PFSK-1 (cell line): ENCODE data around the gene CFAP299.

ENCODE experiments used
- POLR2AphosphoS5 ChIP-seq: IDR thresholded peaks from 2 replicates; pipeline ENCODE4 v1.6.1; 2012; ENCODE audit warnings: low read depth, mild to moderate bottlenecking, control low read depth, low read length, moderate library complexity
- SIN3A ChIP-seq: IDR thresholded peaks from 2 replicates; pipeline ENCODE4 v1.6.1; 2012; ENCODE audit warnings: mild to moderate bottlenecking, low read length, moderate library complexity, borderline replicate concordance; ENCODE audit not compliant: insufficient read depth
- TAF1 ChIP-seq: IDR thresholded peaks from 2 replicates; pipeline ENCODE4 v1.6.1; 2012; ENCODE audit warnings: low read length, control low read depth, borderline replicate concordance; ENCODE audit not compliant: insufficient read depth

GRCh38 chr4:80311130-80311529 lies 24.4 kb upstream of the CFAP299 start:
- TF ChIP-seq POLR2AphosphoS5: no peak
- TF ChIP-seq SIN3A: no peak
- TF ChIP-seq TAF1: no peak
